Endothelial cell of umbilical vein (primary cell): Measurements from ENCODE around the gene SPINT2. TPM values are rescaled to one million over a fixed set of nuclear protein-coding genes. Genes with fewer than 3 reads are reported as not detected.

Experiments
- BruUV-seq: library from RNA; stranded (reverse); fragments of 400-500 nt; replicated peaks from 2 replicates; lab custom pipeline; 2021; lab: Mats Ljungman, UMichigan
- CTCF ChIA-PET: fragments of 300-600, 350-600 bp; sonication (Branson Sonifier 250); formaldehyde crosslinking; loops from one replicate; lab custom pipeline; 2021; ENCODE audit warnings: antibody characterized with exemption, inconsistent platforms; lab: Charles Lee
- POLR2A ChIA-PET: fragments of 300-600, 350-600 bp; sonication (Branson Sonifier 250); formaldehyde crosslinking; loops from one replicate; lab custom pipeline; 2021; ENCODE audit warnings: antibody characterized with exemption, inconsistent platforms; lab: Charles Lee
- DNase-seq: peaks from one replicate; pipeline ENCODE4 v3.0.0-alpha.2; 2011; ENCODE audit warnings: low read depth, low spot score
- FAIRE-seq: peaks from 2 replicates; lab custom pipeline; 2011; peaks lifted over from hg19 to GRCh38; lab: Jason Lieb, UNC
- H2AFZ ChIP-seq: 2 replicates; pipeline ENCODE4 v1.6.0; 2012; ENCODE audit warnings: low read depth, low read length, control low read depth, inconsistent platforms
- H3K27ac ChIP-seq: 2 replicates; pipeline ENCODE4 v1.5.1; 2011; ENCODE audit warnings: low read depth, mild to moderate bottlenecking, control low read depth, low read length, moderate library complexity; ENCODE audit not compliant: insufficient read depth
- H3K27me3 ChIP-seq, 2 experiments: 2 replicates each; pipeline versions ENCODE4 v1.6.0 to v1.6.1; 2011; ENCODE audit warnings: low read length in 2 of 2, mixed read lengths in 1 of 2; ENCODE audit not compliant: control insufficient read depth in 2 of 2, insufficient read depth in 2 of 2
- H3K36me3 ChIP-seq, 2 experiments: 2 replicates in 1 of 2; 3 replicates in 1 of 2; pipeline ENCODE4 v1.5.1; 2011; ENCODE audit warnings: low read length in 2 of 2, mild to moderate bottlenecking in 1 of 2, moderate library complexity in 1 of 2; ENCODE audit not compliant: control insufficient read depth in 2 of 2, insufficient read depth in 2 of 2; ENCODE audit errors: extremely low read depth in 1 of 2
- H3K4me1 ChIP-seq: 3 replicates; pipeline ENCODE4 v1.5.1; 2011; ENCODE audit warnings: mild to moderate bottlenecking, low read length; ENCODE audit not compliant: control insufficient read depth, insufficient read depth; ENCODE audit errors: extremely low read depth
- H3K4me2 ChIP-seq: 2 replicates; pipeline ENCODE4 v1.6.1; 2011; ENCODE audit warnings: low read length, control low read depth, mixed read lengths; ENCODE audit not compliant: insufficient read depth
- H3K4me3 ChIP-seq, 3 experiments: fragments of 200-600 bp in 1 of 3; sonication (generic), shearing (Covaris generic) in 1 of 3; replicated peaks in 1 of 3; 2 replicates each; pipeline ENCODE4 v1.5.1; 2011 to 2016; ENCODE audit warnings: control low read depth in 3 of 3, low read length in 3 of 3, mild to moderate bottlenecking in 2 of 3, inconsistent platforms in 1 of 3, low read depth in 1 of 3, moderate library complexity in 1 of 3; ENCODE audit not compliant: insufficient read depth in 1 of 3
- H3K79me2 ChIP-seq: 2 replicates; pipeline ENCODE4 v1.6.0; 2012; ENCODE audit warnings: low read length, inconsistent platforms; ENCODE audit not compliant: control insufficient read depth, insufficient read depth
- H3K9ac ChIP-seq: replicated peaks from 2 replicates; pipeline ENCODE3; 2011; ENCODE audit warnings: low read length, control low read depth; ENCODE audit not compliant: insufficient read depth; ENCODE audit errors: extremely low read depth
- H3K9me1 ChIP-seq: replicated peaks from 3 replicates; pipeline ENCODE4 v1.6.0; 2011; ENCODE audit warnings: mild to moderate bottlenecking, low read length; ENCODE audit not compliant: control insufficient read depth, insufficient read depth; ENCODE audit errors: extremely low read depth
- H3K9me3 ChIP-seq: replicated peaks from 2 replicates; pipeline ENCODE4 v1.5.1; 2012; ENCODE audit warnings: low read length, inconsistent platforms; ENCODE audit not compliant: control insufficient read depth, insufficient read depth
- H4K20me1 ChIP-seq: replicated peaks from 2 replicates; pipeline ENCODE3; 2011; ENCODE audit warnings: mild to moderate bottlenecking, low read length; ENCODE audit not compliant: control insufficient read depth, insufficient read depth; ENCODE audit errors: extremely low read depth
- CTCF ChIP-seq, 2 donors: IDR thresholded peaks; 1 replicate in 1 of 2; 2 replicates in 1 of 2; pipeline ENCODE4 v1.5.1; 2011; ENCODE audit warnings: low read length in 2 of 2, mild to moderate bottlenecking in 2 of 2, moderate library complexity in 2 of 2, control low read depth in 1 of 2, inconsistent platforms in 1 of 2, low read depth in 1 of 2; ENCODE audit not compliant: insufficient read depth in 1 of 2; ENCODE audit errors: extremely low read depth in 1 of 2
- EZH2 ChIP-seq: IDR thresholded peaks from 2 replicates; pipeline ENCODE4 v1.6.1; 2012; ENCODE audit warnings: borderline replicate concordance, low read depth, mild to moderate bottlenecking, moderate library complexity, low read length, inconsistent platforms; ENCODE audit not compliant: severe bottlenecking
- FOS ChIP-seq: IDR thresholded peaks from 2 replicates; pipeline ENCODE4 v1.6.1; 2011; ENCODE audit warnings: mild to moderate bottlenecking, low read length, moderate library complexity, borderline replicate concordance; ENCODE audit not compliant: insufficient read depth
- GATA2 ChIP-seq: IDR thresholded peaks from 2 replicates; pipeline ENCODE4 v1.7.0; 2011; ENCODE audit warnings: low read depth, mild to moderate bottlenecking, moderate library complexity, mixed read lengths, low read length; ENCODE audit not compliant: insufficient read length, insufficient read depth
- JUN ChIP-seq: IDR thresholded peaks from 2 replicates; pipeline ENCODE4 v1.6.1; 2011; ENCODE audit warnings: borderline replicate concordance, low read depth; ENCODE audit not compliant: insufficient read length, insufficient read depth
- MYC ChIP-seq: IDR thresholded peaks from one replicate; pipeline ENCODE4 v1.6.1; 2011; ENCODE audit warnings: mild to moderate bottlenecking, low read depth, low read length
- POLR2A ChIP-seq: IDR thresholded peaks from 2 replicates; pipeline ENCODE4 v1.6.1; 2012; ENCODE audit warnings: low read depth, mild to moderate bottlenecking, control low read depth, low read length
- POLR2AphosphoS5 ChIP-seq: IDR thresholded peaks from 2 replicates; pipeline ENCODE4 v1.6.1; 2012; ENCODE audit warnings: low read depth, mild to moderate bottlenecking, control low read depth, low read length, moderate library complexity; ENCODE audit not compliant: insufficient read depth
- dilution Hi-C: fragments of 300-500 bp; cut with MboI; formaldehyde crosslinking; loops from one replicate; pipeline ENCODE4 v1.15.0; 2019; ENCODE audit warnings: low sequenced_read_pairs; ENCODE audit not compliant: extremely low pct_ligation_motif_present
- intact Hi-C: fragments of 100-400 bp; cut with micrococcal nuclease; formaldehyde crosslinking; loops from one replicate; pipeline ENCODE4 v1.10.0; 2022
- polyA plus RNA-seq, 4 experiments: library from polyadenylated mRNA; depleted of rRNA in 3 of 4; stranded (reverse) in 3 of 4; unstranded in 1 of 4; fragments of >200 nt; gene quantifications; 2 replicates each; pipeline versions ENCODE4 v1.2.1 to v1.2.3, GENCODE V29; 2011 to 2012; ENCODE audit warnings: missing spikeins in 1 of 4
- total RNA-seq: library from RNA; stranded (reverse); gene quantifications from 2 replicates; pipeline ENCODE4 v1.2.3, GENCODE V29; 2021
- TF ChIP-seq, protein P1 (sequence below): IDR thresholded peaks from 2 replicates; pipeline ENCODE4 v1.6.1; 2011; ENCODE audit not compliant: insufficient read depth, insufficient read length

Gene SPINT2
- total and polyA plus RNA-seq, 2 donors (not counting 3 experiments of a cell fraction or from before 2014, with no cell fraction given) = 28.9 to 46.6 TPM

DNA sequence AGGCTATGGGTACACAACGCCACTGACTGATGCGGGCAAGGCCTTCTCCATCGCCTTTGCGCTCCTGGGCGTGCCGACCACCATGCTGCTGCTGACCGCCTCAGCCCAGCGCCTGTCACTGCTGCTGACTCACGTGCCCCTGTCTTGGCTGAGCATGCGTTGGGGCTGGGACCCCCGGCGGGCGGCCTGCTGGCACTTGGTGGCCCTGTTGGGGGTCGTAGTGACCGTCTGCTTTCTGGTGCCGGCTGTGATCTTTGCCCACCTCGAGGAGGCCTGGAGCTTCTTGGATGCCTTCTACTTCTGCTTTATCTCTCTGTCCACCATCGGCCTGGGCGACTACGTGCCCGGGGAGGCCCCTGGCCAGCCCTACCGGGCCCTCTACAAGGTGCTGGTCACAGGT is 62.2 kb downstream of the SPINT2 start:
- Histone ChIP-seq H3K9ac (no peak overlapping the region), H2AFZ (no peak overlapping the region), H3K4me3 (no peak overlapping the region), H3K27me3 (no peaks in the 10 kb centered on the region), H3K27ac (no peak overlapping the region), H3K79me2 (no peaks in the 10 kb centered on the region), H4K20me1 (no peaks in the 10 kb centered on the region), H3K36me3 (peaks cover 0 to 20% of the 10 kb centered on the region in 2 experiments), H3K4me2 (no peak overlapping the region), H3K9me3 (no peaks in the 10 kb centered on the region), H3K4me1 (no peaks in the 10 kb centered on the region), H3K9me1 (peaks cover 5% of the 10 kb centered on the region)
- DNase-seq = no peak
- intact Hi-C loops = no loop called here
- ChIA-PET CTCF (interaction anchor here (0.8 to 1.5 kb wide), 2 partner anchors 8 to 83 kb away, joined by 3 read pairs; no protein-coding TSS in a partner anchor), POLR2A (no interaction called here)
- no peak for TF ChIP-seq POLR2A
- TF ChIP-seq FOS = no peak
- no peak for TF ChIP-seq GATA2
- no peak for TF ChIP-seq CTCF (IDR thresholded peaks at IDR 0.05; ENCODE audit: extremely low read depth in 1 of 2, insufficient read depth in 1 of 2, low read depth in 1 of 2, low read length in 2 of 2)
- FAIRE-seq = no peak
- no TSS peak for BruUV-seq
- dilution Hi-C loops = no loop called here

DNA sequence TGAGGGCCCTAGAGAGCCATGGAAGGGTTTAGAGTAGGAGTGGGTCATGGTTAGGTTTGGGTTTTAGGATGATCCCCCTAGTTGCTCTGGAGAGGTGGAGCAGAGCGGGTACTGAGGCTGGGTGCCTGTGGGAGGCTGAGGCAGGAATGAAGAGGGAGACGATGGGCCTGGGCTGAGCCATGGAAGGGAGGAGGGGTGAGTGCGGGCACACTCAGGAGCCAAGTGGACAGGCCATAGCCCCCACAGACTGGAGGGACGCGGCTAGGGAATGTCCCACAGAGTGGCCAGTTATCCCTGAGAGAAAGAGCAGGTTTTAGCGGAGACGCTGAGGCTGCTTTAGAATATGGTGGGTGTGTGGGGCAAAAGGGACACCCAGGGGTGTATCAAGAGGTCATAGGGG is 65.3 kb downstream of the SPINT2 start:
- no peaks in the 10 kb centered on the region for H3K9me3 ChIP-seq
- no peak for FAIRE-seq
- H3K27ac ChIP-seq = no peak overlapping the region
- H2AFZ ChIP-seq = no peak overlapping the region
- H3K36me3 ChIP-seq = peaks cover 0 to 20% of the 10 kb centered on the region in 2 experiments
- no TSS peak for BruUV-seq
- dilution Hi-C loops (no loop called here), intact Hi-C loops (loop anchor here (10.0 kb wide), 1 partner anchor 185 kb away; no protein-coding TSS in a partner anchor)
- H4K20me1 ChIP-seq = no peaks in the 10 kb centered on the region
- no peak overlapping the region for H3K4me3 ChIP-seq
- CTCF ChIA-PET = interaction anchor here (1.2 to 1.3 kb wide), 2 partner anchors 86 to 427 kb away, joined by 3 to 8 read pairs; no protein-coding TSS in a partner anchor
- DNase-seq = no peak
- no peak for TF ChIP-seq FOS
- no peak for TF ChIP-seq CTCF (IDR thresholded peaks at IDR 0.05; ENCODE audit: extremely low read depth in 1 of 2, insufficient read depth in 1 of 2, low read depth in 1 of 2, low read length in 2 of 2)
- no peak for TF ChIP-seq POLR2A
- no peak for TF ChIP-seq GATA2
- no peak for TF ChIP-seq JUN
- no peak for TF ChIP-seq POLR2AphosphoS5
- no peak for TF ChIP-seq EZH2
- TF ChIP-seq MYC = no peak
- TF ChIP-seq, protein P1, sequence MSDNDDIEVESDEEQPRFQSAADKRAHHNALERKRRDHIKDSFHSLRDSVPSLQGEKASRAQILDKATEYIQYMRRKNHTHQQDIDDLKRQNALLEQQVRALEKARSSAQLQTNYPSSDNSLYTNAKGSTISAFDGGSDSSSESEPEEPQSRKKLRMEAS = no peak
- no peak overlapping the region for H3K9ac ChIP-seq
- no peak overlapping the region for H3K4me2 ChIP-seq
- no peaks in the 10 kb centered on the region for H3K4me1 ChIP-seq
- no peaks in the 10 kb centered on the region for H3K9me1 ChIP-seq
- POLR2A ChIA-PET = no interaction called here
- no peaks in the 10 kb centered on the region for H3K79me2 ChIP-seq
- no peaks in the 10 kb centered on the region for H3K27me3 ChIP-seq
